ENCODE results near the gene BAK1.

BAK1 gene

GRCh38 chr6:33579828-33580714 lies at the start of gene BAK1:
Gene BAK1, minus strand, starts transcription at chr6:33580276. Its CDS starts 2,672 bp downstream, at chr6:33577604.
- TF ChIP-seq, protein P1, sequence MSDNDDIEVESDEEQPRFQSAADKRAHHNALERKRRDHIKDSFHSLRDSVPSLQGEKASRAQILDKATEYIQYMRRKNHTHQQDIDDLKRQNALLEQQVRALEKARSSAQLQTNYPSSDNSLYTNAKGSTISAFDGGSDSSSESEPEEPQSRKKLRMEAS (IDR thresholded peaks at IDR 0.05): peak; percentile 63; the same call in 1 of the 2 replicates
- TF ChIP-seq CEBPB (IDR thresholded peaks at IDR 0.05) (no peak), TCF12 (IDR thresholded peaks at IDR 0.05; ENCODE audit: low read depth) (no peak), FOXM1 (IDR thresholded peaks at IDR 0.05; ENCODE audit: borderline replicate concordance, low read depth) (no peak), EP300 (IDR thresholded peaks at IDR 0.05; ENCODE audit: borderline replicate concordance) (no peak), TEAD4 (IDR thresholded peaks at IDR 0.05) (no peak), YY1 (IDR thresholded peaks at IDR 0.05; ENCODE audit: low read depth) (no peak), CREB1 (IDR thresholded peaks at IDR 0.05; ENCODE audit: low read depth) (peak; percentile 65), TAF1 (IDR thresholded peaks at IDR 0.05; ENCODE audit: low read depth) (peak; percentile 73), NFIC (IDR thresholded peaks at IDR 0.05) (no peak), EGR1 (IDR thresholded peaks at IDR 0.05) (no peak), ZBTB7A (IDR thresholded peaks at IDR 0.05; ENCODE audit: low read depth) (0 out of 2 replicates have a peak, but pooled peaks have one; percentile 26), RAD21 (IDR thresholded peaks at IDR 0.05; ENCODE audit: low read depth) (peak; percentile 21; the same call in 1 of the 2 replicates)
- TF ChIP-seq, protein P2, sequence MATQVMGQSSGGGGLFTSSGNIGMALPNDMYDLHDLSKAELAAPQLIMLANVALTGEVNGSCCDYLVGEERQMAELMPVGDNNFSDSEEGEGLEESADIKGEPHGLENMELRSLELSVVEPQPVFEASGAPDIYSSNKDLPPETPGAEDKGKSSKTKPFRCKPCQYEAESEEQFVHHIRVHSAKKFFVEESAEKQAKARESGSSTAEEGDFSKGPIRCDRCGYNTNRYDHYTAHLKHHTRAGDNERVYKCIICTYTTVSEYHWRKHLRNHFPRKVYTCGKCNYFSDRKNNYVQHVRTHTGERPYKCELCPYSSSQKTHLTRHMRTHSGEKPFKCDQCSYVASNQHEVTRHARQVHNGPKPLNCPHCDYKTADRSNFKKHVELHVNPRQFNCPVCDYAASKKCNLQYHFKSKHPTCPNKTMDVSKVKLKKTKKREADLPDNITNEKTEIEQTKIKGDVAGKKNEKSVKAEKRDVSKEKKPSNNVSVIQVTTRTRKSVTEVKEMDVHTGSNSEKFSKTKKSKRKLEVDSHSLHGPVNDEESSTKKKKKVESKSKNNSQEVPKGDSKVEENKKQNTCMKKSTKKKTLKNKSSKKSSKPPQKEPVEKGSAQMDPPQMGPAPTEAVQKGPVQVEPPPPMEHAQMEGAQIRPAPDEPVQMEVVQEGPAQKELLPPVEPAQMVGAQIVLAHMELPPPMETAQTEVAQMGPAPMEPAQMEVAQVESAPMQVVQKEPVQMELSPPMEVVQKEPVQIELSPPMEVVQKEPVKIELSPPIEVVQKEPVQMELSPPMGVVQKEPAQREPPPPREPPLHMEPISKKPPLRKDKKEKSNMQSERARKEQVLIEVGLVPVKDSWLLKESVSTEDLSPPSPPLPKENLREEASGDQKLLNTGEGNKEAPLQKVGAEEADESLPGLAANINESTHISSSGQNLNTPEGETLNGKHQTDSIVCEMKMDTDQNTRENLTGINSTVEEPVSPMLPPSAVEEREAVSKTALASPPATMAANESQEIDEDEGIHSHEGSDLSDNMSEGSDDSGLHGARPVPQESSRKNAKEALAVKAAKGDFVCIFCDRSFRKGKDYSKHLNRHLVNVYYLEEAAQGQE (IDR thresholded peaks at IDR 0.05; ENCODE audit: low read depth): no peak
- TF ChIP-seq, protein P3, sequence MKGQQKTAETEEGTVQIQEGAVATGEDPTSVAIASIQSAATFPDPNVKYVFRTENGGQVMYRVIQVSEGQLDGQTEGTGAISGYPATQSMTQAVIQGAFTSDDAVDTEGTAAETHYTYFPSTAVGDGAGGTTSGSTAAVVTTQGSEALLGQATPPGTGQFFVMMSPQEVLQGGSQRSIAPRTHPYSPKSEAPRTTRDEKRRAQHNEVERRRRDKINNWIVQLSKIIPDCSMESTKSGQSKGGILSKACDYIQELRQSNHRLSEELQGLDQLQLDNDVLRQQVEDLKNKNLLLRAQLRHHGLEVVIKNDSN (IDR thresholded peaks at IDR 0.05): no peak

- no peak for TF ChIP-seq YY1 (IDR thresholded peaks at IDR 0.05; ENCODE audit: low read depth)
- TF ChIP-seq RAD21 (IDR thresholded peaks at IDR 0.05; ENCODE audit: low read depth): no peak
- no peak for TF ChIP-seq CREB1 (IDR thresholded peaks at IDR 0.05; ENCODE audit: low read depth)
- TF ChIP-seq FOXM1 (IDR thresholded peaks at IDR 0.05; ENCODE audit: borderline replicate concordance, low read depth): no peak
- TF ChIP-seq NFIC (IDR thresholded peaks at IDR 0.05): no peak
- no peak for TF ChIP-seq TEAD4 (IDR thresholded peaks at IDR 0.05)
- no peak for TF ChIP-seq EGR1 (IDR thresholded peaks at IDR 0.05)
- TF ChIP-seq, protein P2 (IDR thresholded peaks at IDR 0.05; ENCODE audit: low read depth): no peak
- TF ChIP-seq EP300 (IDR thresholded peaks at IDR 0.05; ENCODE audit: borderline replicate concordance): no peak
- no peak for TF ChIP-seq TCF12 (IDR thresholded peaks at IDR 0.05; ENCODE audit: low read depth)
- TF ChIP-seq ZBTB7A (IDR thresholded peaks at IDR 0.05; ENCODE audit: low read depth): no peak
- TF ChIP-seq, protein P1 (IDR thresholded peaks at IDR 0.05): no peak
- TF ChIP-seq, protein P3 (IDR thresholded peaks at IDR 0.05): no peak
- TF ChIP-seq TAF1 (IDR thresholded peaks at IDR 0.05; ENCODE audit: low read depth): no peak
- TF ChIP-seq CEBPB (IDR thresholded peaks at IDR 0.05): no peak
Observed at GRCh38 chr6:33628401-33628964, 48.4 kb upstream of the BAK1 start.

- TF ChIP-seq CREB1 (IDR thresholded peaks at IDR 0.05; ENCODE audit: low read depth): no peak
- no peak for TF ChIP-seq FOXM1 (IDR thresholded peaks at IDR 0.05; ENCODE audit: borderline replicate concordance, low read depth)
- no peak for TF ChIP-seq NFIC (IDR thresholded peaks at IDR 0.05)
- no peak for TF ChIP-seq RAD21 (IDR thresholded peaks at IDR 0.05; ENCODE audit: low read depth)
- no peak for TF ChIP-seq EP300 (IDR thresholded peaks at IDR 0.05; ENCODE audit: borderline replicate concordance)
- TF ChIP-seq TCF12 (IDR thresholded peaks at IDR 0.05; ENCODE audit: low read depth): no peak
- no peak for TF ChIP-seq CEBPB (IDR thresholded peaks at IDR 0.05)
- TF ChIP-seq ZBTB7A (IDR thresholded peaks at IDR 0.05; ENCODE audit: low read depth): no peak
- TF ChIP-seq YY1 (IDR thresholded peaks at IDR 0.05; ENCODE audit: low read depth): no peak
- TF ChIP-seq TEAD4 (IDR thresholded peaks at IDR 0.05): no peak
- TF ChIP-seq, protein P2 (IDR thresholded peaks at IDR 0.05; ENCODE audit: low read depth): no peak
Observed at GRCh38 chr6:33627876-33628275, 47.8 kb upstream of the BAK1 start.

Measured in Ishikawa (cell line).